GM10266 (cell line): ENCODE results near the gene CD52.

ENCODE experiments used
- DNase-seq: peaks from one replicate; pipeline ENCODE4 v3.0.0; 2012; ENCODE audit errors: extremely low spot score
- TF ChIP-seq, protein P1 (sequence below): IDR thresholded peaks from 2 replicates; pipeline ENCODE4 v1.5.1; 2012; ENCODE audit warnings: mild to moderate bottlenecking, low read depth; ENCODE audit not compliant: control insufficient read depth, insufficient read depth; ENCODE audit errors: missing control alignments

CD52 gene

DNA sequence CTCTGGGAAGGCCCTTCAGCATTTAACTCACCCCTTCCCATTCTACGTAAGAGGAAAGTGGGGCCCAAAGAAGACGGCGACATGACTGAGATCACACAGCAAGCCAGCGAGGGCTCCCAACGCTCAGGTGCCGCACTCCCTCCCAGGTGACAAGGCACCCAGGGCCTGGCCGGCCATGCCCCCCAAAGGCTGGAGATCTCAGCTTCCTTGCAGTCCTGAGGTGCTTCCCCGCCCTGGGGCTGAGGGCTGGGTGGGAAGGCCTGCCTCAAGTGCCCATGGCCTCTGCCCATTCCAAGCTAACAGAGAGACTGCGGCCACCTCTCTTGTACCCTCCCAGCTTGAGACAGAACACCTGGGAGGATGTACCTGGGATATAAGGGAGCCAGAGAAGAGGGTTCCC is 37.2 kb downstream of the CD52 start:
- DNase-seq: no peak
- TF ChIP-seq, protein P1, sequence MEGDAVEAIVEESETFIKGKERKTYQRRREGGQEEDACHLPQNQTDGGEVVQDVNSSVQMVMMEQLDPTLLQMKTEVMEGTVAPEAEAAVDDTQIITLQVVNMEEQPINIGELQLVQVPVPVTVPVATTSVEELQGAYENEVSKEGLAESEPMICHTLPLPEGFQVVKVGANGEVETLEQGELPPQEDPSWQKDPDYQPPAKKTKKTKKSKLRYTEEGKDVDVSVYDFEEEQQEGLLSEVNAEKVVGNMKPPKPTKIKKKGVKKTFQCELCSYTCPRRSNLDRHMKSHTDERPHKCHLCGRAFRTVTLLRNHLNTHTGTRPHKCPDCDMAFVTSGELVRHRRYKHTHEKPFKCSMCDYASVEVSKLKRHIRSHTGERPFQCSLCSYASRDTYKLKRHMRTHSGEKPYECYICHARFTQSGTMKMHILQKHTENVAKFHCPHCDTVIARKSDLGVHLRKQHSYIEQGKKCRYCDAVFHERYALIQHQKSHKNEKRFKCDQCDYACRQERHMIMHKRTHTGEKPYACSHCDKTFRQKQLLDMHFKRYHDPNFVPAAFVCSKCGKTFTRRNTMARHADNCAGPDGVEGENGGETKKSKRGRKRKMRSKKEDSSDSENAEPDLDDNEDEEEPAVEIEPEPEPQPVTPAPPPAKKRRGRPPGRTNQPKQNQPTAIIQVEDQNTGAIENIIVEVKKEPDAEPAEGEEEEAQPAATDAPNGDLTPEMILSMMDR: no peak

DNA sequence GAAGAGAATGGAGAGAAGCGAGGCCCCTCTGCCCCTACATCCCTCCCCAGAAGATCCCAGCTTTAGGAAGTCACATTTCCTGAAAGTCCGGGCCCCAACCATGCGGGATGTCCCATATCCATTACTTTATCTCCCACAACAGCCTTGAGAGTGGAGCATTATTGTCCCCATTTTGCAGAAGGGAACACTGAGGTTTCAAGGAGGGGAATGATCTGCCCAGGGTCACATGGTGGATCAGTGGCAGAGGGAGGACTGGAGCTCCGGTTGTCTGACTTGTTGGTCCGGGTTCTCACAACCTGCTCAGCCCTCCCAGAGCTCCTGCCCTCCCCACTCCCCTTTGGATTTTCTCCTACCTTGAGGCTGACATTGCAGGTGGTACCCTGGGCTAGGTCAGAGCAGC is 38.3 kb downstream of the CD52 start:
- TF ChIP-seq, protein P1: no peak
- no peak for DNase-seq

DNA sequence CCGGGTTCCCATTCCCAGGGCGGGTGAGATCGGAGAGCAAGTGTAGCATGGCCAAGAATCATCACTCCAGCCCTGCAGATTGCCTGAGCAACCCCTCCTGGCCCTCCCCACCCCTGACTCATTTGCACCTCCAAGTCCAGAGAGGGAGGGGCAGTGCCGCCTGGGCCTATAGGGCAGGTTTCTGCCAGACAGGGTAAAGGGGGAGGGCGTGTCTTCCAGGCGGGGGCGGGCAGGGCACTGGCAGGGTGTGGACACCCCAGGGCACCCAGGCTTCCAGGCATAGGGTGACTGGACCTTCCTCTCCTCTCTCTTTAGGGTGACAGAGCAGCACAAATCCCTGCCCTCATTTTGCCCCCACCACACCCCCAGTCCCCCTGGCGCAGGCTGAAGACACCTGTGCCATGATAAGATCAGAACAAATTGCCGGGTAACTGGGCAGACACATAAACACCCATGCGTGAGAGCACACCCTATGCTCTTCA is 39.4 kb downstream of the CD52 start:
- no peak for DNase-seq
- TF ChIP-seq, protein P1: no peak

DNA sequence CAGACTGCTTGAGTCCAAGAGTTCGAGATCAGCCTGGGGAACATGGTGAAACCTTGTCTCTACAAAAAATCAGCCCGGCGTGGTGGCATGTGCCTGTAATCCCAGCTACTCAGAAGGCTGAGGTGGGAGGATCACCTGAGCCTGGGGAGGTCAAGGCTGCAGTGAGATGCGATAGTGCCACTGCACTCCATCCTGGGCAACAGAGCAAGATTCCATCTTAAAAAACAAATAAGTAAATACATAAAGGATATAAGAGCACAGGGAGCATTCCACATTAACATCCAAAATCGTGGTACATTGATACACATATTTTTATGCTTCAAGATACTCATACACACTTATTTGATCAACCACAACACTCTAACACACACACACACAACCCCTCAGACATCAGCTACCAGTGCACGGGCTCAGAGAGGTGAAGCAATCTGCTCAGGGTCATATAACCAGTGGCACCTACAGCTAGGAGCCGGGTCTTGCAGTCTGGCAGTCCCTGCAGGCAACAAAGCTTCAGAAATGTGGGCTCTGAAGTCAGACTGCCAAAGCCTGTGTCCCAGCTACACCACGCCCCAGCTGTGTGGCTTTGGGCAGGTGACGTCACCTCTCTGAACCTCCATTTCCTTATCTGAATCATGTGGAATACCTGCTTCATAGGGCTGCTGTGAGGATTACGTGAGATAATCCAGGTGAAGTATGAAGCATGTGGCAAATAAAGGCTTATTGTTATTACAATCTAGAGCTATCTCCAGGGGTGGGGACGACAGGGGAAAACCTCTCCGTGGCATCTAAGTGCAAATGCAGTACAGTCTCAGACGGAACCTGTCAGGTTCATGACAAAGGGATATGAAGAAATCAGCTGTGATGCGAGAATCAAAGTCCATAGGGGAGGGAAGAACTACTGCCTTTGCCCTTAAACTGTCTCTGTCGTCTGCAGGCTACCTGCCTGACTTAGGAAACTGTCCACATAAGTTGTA is 40.9 kb downstream of the CD52 start:
- no peak for DNase-seq
- TF ChIP-seq, protein P1: no peak

DNA sequence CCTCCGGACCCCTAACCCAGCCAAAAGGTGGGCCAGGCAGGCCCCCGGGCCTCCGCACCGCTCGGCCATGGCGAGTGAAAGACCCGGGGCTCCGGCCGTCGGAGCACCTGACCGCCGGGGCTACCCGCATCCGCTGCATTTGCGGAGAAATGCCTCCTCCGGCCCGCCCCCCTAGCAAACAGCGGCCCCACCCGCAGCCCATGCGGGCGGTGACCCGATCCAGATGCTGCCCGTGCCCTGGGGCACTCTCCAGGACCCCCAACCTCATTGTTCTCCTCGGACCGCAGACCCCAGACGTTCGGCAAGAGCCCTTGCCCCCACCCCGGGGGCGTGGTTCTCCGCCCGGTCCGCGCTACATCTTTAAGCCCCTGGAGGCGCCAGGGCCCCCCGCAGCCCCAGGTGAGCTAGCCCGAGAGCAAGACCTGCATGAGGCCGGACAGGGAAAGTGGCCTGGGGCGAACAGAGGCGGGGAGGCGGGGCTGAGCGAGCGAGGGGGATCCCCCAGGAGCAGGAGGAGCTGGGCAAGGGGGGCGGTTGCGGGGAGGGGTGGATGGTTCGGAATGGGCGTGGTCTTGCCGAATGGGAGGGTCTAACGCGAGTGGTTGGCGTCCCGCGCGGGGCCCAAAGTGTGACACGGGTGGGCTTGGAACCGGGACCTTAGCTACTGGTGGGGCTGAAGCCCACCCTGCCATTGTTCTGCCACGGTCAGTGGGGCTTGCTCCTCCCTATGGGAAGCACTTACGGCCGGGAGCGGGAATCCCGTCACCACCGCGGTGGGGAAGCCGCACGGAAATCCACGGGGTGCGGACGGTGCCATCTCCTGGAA is 42.4 kb downstream of the CD52 start:
- peak; percentile 66 for DNase-seq
- TF ChIP-seq, protein P1: no peak

DNA sequence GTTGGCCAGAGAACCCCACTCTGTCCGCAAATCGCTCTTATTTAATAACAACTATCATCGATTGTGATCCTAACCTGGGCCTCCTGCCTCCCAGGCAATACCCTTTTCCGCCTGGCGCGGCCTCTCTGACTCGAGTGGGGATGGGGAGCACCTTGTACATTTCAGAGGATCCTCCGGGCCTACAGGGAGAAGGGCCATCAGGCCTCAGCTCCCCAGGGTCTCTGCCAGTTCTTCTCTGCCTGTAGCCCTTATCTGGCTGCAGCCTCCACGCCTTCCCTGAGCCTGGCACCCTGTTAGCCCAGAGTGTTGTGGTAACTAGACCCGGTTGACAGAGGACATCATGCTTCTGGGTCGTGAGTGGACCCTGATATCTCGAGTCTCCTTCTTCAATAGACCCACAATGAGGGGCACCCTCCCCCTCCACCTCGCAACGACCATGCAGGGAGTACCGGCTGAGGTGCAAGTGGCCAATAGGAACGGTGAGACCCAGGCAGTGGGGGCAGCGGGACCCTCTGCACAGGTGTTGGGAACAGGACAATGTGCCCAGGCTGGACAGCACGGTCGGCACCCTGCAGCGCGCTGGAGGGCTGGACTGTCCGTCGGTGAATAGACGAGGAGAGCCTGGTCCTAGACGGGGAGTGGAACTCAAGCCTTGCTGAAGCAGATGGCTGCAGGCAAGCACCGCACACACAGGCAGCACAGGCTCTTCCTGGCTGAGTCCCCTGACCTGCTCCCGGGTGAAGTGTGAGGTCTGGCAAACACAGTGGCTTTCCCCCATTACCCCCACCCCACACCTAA is 43.2 kb downstream of the CD52 start:
- TF ChIP-seq, protein P1: no peak

More for the DNA sequence above, 43.2 kb downstream of the CD52 start:
- no peak for DNase-seq
